ENCODE measurements around the gene ZNF99. TPM values are rescaled to one million over a fixed set of nuclear protein-coding genes. Genes with fewer than 3 reads are reported as not detected.
"Not testable (repeated sequence)": the region's sequence is repeated elsewhere in the genome, so short reads cannot be mapped to it uniquely, and the experiment has no call there.

Gene ZNF99
- total RNA-seq, 1 donor from 2014 or later = not detected

DNA sequence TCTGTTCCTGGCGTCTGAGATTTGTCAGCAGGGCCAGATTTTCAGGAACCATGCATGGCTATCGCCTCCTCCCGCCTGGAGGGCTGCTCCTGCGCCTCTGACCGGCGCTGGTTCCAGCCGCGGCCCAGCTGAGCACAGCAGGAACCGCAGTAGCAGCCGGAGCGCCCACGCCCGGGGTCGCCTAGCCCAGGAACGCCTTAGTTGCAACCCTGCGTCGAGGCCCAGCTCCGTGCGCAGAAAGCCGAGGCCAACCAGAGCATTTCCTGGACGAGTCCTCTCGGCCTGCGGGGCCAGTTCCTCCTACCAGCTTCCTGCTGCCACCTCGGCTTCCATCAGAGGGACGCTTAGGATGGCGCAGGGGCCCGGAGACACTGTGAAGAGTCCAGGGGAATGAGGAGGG lies 75.0 kb downstream of the ZNF99 start:
- Histone ChIP-seq H3K4me1 (no peaks in the 10 kb centered on the region), H3K27me3 (no peaks in the 10 kb centered on the region), H3K9me3 (no peaks in the 10 kb centered on the region), H3K27ac (no peak overlapping the region), H3K36me3 (no peaks in the 10 kb centered on the region), H3K4me3 (no peak overlapping the region)
- intact Hi-C loops (cut with DNase I) = no loop called here
- TF ChIP-seq CTCF (IDR thresholded peaks at IDR 0.05) (no peak), POLR2A (IDR thresholded peaks at IDR 0.05) (no peak), POLR2AphosphoS5 (IDR thresholded peaks at IDR 0.05; ENCODE audit: insufficient read depth in 1 of 2, low read depth in 1 of 2) (no peak)
- DNase-seq (ENCODE audit: extremely low spot score in 2 of 2) = no peak

- H3K27me3 ChIP-seq; H3K9me3 ChIP-seq; H3K27ac ChIP-seq; intact Hi-C loops (cut with DNase I); H3K4me1 ChIP-seq; H3K4me3 ChIP-seq; DNase-seq (ENCODE audit: extremely low spot score in 2 of 2); H3K36me3 ChIP-seq: not testable (repeated sequence)
These were observed 80.9 kb downstream of the ZNF99 start for GRCh38 chr19:22703096-22703495.

DNA sequence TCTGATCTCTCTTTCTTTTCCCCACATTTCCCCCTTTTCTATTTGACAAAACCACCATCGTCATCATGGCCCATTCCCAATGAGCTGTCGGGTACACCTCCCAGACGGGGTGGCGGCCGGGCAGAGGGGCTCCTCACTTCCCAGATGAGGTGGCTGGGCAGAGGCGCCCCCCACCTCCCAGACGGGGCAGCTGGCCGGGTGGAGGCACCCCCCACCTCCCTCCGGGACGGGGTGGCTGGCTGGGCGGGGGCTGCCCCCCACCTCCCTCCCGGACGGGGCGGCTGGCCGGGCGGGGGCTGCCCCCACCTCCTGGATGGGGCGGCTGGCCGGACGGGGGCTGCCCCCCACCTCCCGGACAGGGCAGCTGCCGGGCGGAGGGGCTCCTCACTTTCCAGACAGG lies 81.3 kb downstream of the ZNF99 start:
- H3K27me3 ChIP-seq; H3K9me3 ChIP-seq; H3K36me3 ChIP-seq; H3K4me3 ChIP-seq; intact Hi-C loops (cut with DNase I); H3K27ac ChIP-seq; H3K4me1 ChIP-seq; DNase-seq (ENCODE audit: extremely low spot score in 2 of 2): not testable (repeated sequence)

Small RNA genes lying within 50 kb of the gene (small RNA-seq; reads per million reads assigned to genes)
- not detected for gene AC008626.1
- gene AC008626.2 = not detected

Other genes with a start within 250 kb of the ZNF99 start
- not detected for gene ZNF492, start 149.8 kb downstream of the ZNF99 start, total RNA-seq
- gene ZNF723, start 48.1 kb upstream of the ZNF99 start, total RNA-seq = not detected
- gene ZNF728, start 219.0 kb upstream of the ZNF99 start, total RNA-seq = 0.49 TPM

Data from vagina (tissue), 2 donors.